ENCODE measurements around the gene GBP5.

GBP5 gene

GRCh38 chr1:89243046-89243445 is 29.6 kb downstream of the GBP5 start:
- Histone ChIP-seq H3K23ac (ENCODE audit: low read length) (no peak overlapping the region), H3K27me3 (ENCODE audit: insufficient read depth, low read length, poor library complexity) (no peaks in the 10 kb centered on the region), H3K4me3 (ENCODE audit: low read length) (no peak overlapping the region), H2AK5ac (ENCODE audit: low read length) (no peak overlapping the region), H3K79me1 (ENCODE audit: low read length) (no peaks in the 10 kb centered on the region), H3K79me2 (ENCODE audit: control insufficient read depth, insufficient read depth, low read length) (no peaks in the 10 kb centered on the region), H3K36me3 (ENCODE audit: control insufficient read depth, insufficient read depth, low read length) (no peaks in the 10 kb centered on the region), H3K4ac (ENCODE audit: low read depth, low read length) (no peak overlapping the region), H2BK120ac (ENCODE audit: low read depth, low read length) (no peak overlapping the region), H3K4me2 (ENCODE audit: low read length) (no peak overlapping the region), H3K9ac (ENCODE audit: low read length) (no peak overlapping the region), H4K5ac (ENCODE audit: low read length) (no peak overlapping the region), H2BK15ac (replicated peaks; ENCODE audit: low read depth) (no peak overlapping the region), H4K8ac (ENCODE audit: low read depth, low read length) (no peak overlapping the region), H3K56ac (ENCODE audit: low read length) (no peak overlapping the region), H2BK5ac (ENCODE audit: low read length) (no peak overlapping the region), H3K4me1 (ENCODE audit: control insufficient read depth, low read depth, low read length) (no peaks in the 10 kb centered on the region), H3K18ac (ENCODE audit: low read length) (no peak overlapping the region), H3K27ac (ENCODE audit: low read depth, low read length) (no peak overlapping the region)
- DNase-seq = no peak
- no CpG with 5 or more reads among the region's 3 CpGs for WGBS (ENCODE audit: extremely low coverage, insufficient coverage, low lambda C conversion rate)

All from mesendoderm (in vitro differentiated cells).